Activated CD8-positive, alpha-beta memory T cell treated with anti-CD3 and anti-CD28 coated beads, Interleukin-2, amount 50 U/mL, for 48 hours (primary cell): ENCODE measurements around the gene FIBCD1.

Experiments used
- DNase-seq: peaks from one replicate; pipeline ENCODE4 v3.0.0-alpha.2; 2020

FIBCD1 gene

DNA sequence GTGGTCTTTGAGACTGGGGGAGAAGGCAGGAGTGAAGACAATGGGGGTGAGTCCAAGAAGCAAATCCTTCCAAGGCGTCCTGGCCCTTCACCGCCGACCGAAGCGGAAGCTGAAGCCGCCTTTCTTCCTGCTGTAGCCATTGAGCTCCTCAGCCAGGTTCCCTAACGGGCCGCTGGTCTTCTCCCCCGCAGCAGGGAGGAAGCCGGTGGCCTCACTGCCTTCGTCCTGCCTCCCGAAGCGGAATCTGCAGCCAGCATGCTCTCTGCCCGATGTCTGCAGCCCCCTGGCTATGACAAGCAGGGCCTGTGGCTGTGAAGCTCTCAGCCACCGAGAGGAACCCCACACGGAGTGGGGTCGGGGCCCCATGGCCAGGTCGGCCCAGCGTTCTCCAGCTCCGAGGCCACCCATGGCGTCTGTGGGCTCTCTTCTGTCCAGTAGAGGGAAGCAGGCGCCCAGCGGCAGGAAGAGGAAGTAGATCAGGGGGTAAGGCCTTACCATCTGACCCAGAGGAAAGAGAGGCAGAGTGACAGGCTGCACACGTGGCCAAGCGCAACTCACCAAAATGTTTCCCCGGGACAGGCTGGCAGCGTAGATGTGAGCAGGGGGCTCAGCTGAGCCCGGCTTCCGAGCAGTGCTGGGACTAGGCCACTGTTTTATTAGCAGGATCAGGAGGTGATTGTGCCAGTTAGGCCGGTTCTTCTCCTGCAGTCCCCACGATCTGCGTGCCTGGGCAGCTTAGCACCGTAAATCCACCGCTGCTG, 45.5 kb downstream of the FIBCD1 start:
- DNase-seq = no peak

- no peak for DNase-seq
Observed at GRCh38 chr9:130892477-130893304, 46.4 kb downstream of the FIBCD1 start.

DNA sequence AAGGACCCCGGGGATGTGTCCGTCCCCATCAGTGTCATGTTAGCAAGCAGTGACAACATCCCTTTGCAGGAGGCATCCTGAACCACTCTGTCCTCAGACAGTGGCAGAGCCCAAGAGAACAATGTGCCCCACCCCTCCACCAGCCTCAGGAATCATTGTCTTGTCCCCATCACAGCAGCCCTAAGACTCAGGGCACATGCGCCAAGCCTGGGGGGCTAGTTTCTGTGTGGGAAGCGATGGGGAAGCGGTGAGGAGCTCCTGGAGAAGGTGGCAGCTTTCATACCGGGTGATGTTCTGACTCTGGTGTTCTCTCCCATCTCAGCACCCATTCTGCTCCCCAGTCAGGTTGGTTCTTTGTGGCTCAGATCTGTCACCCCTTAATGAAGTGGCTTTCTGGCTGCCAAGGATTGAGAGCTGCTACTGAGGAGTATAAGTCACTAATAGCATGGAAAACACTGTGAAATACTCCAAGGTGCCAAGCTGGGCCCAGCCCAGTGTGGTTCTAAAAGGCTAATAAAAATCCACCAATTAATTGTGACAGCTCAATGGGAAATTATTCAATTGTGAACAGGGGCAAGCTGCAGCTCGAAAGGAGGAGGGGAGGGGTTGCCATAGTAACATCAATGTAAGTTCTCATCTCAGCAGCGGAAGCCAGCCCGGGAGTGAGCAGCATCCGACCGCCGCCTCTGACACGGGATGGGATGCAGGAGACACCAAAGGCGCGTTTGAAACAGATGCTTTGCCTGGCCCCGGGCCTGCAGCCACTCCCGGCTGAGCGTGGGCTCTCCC, 47.2 kb downstream of the FIBCD1 start:
- no peak for DNase-seq

- no peak for DNase-seq
Observed at GRCh38 chr9:130890870-130891687, 48.0 kb downstream of the FIBCD1 start.

DNA sequence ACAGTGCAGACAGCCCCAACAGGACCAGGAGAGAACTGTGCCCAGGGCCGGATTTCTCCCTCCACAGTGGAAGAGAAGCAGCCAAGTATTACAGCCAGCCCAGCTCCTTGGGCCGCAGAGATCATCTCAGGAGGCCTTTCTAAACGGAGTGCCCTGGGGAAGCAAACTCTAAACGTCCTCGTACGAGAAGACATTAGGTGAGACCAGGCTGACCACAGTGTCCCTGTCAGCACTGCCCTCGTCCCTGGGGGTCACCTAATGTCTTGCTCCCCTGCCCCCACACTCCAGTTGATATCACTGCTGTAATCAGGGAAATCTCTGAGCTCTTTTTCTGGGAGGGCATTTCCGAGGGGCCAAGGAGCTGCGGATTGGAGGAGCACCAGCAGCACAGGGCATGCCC, 48.9 kb downstream of the FIBCD1 start:
- DNase-seq = no peak

DNA sequence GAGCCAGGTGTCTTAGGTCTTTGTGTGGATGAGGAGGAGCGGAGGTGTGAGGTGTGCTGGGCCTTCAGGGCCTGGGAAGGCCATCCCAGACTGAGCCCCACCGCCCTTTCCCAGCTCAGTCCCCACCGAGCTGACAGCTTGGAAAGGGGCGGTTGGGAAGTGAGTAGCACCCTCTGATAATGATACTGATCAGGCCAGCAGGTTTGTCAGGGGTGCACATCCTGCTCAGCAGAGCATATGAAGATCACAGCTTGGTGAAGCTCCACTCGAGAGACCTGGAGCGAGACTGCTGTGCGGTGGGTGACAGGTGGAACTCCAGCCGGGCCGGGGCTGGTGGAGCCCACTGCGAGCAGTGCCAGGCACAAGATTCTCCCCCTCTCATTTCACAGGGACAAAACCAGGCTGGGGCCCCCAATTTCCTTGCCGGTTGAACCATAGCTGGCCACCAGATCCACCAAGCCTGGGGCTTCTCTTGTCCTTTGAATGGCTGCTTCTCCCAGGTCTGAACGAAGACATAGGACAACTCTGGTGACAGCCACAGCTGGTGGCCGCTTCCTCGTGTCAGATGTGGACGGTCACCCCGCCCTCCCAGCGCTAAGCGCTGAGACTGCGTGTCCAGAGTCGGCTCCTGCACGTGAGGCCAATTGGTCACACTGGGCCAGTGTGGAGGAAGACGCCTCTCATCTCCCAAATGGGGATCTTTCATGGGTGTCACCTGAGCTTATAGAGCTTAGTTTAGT, 50.7 kb downstream of the FIBCD1 start:
- no peak for DNase-seq

DNA sequence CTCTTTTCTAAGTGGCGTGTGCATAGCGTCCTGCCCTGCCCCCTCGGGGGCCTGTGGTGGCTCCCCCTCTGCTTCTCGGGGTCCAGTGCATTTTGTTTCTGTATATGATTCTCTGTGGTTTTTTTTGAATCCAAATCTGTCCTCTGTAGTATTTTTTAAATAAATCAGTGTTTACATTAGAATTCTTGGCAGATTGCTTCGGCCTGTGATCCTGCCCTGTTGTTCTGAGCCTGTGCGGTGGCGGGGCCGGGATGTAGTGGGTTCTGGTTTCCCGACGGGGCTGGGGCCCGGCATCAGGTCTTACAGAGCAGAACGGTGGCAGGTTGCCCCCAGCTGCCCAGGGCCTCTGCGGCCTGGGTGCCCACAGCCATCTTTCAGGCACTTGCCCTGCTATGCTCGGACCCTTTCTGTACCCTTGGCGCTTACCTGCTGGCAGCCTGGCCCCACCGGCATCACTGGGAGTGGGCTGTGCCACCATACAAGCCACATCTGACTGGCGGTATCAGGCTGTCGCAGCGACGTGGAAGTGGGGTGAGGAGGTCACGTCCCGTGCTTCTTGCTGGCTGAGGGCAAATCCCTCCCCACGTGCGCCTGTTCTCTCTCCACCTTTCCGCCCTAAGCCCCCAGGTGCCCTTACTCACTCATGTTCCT, 51.4 kb downstream of the FIBCD1 start:
- DNase-seq = no peak

DNA sequence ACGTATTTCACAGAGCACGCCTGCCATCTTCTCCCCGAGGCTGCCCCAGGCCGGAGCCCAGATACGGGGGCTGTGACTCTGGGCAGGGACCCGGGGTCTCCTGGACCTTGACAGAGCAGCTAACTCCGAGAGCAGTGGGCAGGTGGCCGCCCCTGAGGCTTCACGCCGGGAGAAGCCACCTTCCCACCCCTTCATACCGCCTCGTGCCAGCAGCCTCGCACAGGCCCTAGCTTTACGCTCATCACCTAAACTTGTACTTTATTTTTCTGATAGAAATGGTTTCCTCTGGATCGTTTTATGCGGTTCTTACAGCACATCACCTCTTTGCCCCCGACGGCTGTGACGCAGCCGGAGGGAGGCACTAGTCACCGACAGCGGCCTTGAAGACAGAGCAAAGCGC, 52.1 kb downstream of the FIBCD1 start:
- no peak for DNase-seq

DNA sequence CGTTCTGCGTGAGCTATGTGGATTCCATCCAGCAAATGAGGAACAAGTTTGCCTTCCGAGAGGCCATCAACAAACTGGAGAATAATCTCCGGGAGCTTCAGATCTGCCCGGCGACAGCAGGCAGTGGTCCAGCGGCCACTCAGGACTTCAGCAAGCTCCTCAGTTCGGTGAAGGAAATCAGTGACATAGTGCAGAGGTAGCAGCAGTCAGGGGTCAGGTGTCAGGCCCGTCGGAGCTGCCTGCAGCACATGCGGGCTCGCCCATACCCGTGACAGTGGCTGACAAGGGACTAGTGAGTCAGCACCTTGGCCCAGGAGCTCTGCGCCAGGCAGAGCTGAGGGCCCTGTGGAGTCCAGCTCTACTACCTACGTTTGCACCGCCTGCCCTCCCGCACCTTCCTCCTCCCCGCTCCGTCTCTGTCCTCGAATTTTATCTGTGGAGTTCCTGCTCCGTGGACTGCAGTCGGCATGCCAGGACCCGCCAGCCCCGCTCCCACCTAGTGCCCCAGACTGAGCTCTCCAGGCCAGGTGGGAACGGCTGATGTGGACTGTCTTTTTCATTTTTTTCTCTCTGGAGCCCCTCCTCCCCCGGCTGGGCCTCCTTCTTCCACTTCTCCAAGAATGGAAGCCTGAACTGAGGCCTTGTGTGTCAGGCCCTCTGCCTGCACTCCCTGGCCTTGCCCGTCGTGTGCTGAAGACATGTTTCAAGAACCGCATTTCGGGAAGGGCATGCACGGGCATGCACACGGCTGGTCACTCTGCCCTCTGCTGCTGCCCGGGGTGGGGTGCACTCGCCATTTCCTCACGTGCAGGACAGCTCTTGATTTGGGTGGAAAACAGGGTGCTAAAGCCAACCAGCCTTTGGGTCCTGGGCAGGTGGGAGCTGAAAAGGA, 53.3 kb downstream of the FIBCD1 start:
- no peak for DNase-seq

GRCh38 chr9:130884542-130885483, 54.2 kb downstream of the FIBCD1 start:
- DNase-seq = no peak

- DNase-seq = no peak
Observed at GRCh38 chr9:130884111-130884531, 54.9 kb downstream of the FIBCD1 start.

GRCh38 chr9:130883479-130883878, 55.6 kb downstream of the FIBCD1 start:
- DNase-seq = no peak

DNA sequence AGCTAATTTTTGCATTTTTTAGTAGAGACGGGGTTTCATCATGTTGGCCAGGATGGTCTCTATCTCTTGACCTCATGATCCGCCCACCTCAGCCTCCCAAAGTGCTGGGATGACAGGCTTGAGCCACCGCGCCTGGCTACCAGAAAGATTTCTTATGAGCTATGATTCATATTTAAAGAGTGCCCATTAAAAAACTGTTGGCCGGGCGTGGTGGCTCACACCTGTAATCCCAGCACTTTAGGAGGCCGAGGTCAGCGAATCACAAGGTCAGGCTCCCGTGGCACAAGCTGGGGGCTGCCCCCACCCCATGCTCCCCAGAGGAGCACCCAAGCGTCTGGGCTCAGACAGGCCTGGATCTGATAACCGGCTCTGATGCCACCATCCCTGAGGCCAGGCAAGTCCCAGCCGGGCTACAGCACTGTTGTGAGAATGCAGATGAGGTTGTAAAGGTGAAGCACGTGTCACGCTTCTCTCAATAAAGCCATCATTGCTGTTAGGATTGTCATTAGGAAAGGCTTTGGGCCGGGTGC, 56.3 kb downstream of the FIBCD1 start:
- no peak for DNase-seq

GRCh38 chr9:130881516-130881915, 57.5 kb downstream of the FIBCD1 start:
- no peak for DNase-seq

- DNase-seq = no peak
Observed at GRCh38 chr9:130880599-130881220, 58.3 kb downstream of the FIBCD1 start.

DNA sequence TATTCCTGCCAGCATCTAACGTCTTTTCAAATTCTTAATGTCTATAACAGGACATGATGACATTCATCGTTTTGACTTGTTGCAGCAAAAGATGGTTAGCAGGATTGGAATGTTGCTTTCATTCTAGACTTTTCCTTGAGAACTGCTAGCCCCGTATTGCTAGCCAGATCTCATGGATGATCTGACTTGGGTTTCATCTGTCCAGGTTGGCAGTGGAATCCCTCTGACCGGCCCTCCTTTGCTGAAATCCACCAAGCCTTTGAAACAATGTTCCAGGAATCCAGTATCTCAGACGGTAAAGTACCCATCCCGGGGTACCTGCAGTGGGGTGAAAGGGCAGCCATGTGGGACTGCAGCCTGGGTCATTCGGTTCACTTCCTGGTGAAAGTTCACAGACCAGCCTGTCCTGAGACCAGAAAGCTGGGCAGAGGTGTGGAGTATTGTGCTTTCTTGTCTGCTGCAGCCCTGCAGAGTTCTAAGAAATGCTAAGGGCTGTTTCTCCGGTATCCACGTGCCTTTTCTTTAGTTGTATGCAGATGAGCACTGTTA, 59.1 kb downstream of the FIBCD1 start:
- no peak for DNase-seq

DNA sequence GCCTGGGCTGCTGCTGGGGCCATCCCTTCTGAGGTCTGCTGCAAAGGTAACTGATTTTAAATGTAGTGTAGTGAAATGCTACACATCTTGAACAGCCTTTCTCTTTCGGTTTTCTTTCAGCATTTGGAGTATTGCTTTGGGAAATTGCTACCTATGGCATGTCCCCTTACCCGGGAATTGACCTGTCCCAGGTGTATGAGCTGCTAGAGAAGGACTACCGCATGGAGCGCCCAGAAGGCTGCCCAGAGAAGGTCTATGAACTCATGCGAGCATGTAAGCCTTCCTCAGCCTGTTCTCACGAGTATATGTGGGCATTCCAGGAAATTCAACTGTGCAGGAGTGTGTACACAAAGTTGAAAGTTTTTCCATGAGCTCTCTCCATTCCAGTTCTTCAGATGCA, 60.8 kb downstream of the FIBCD1 start:
- DNase-seq = no peak

GRCh38 chr9:130877300-130877699, 61.7 kb downstream of the FIBCD1 start:
- DNase-seq = no peak
